Measurements from ENCODE around the gene POU1F1.
"Not testable (repeated sequence)": the region's sequence is repeated elsewhere in the genome, so short reads cannot be mapped to it uniquely, and the experiment has no call there.

The POU1F1 gene

GRCh38 chr3:87248831-87249230, 27.6 kb downstream of the POU1F1 start:
- DNase-seq = no peak

GRCh38 chr3:87248231-87248630, 28.2 kb downstream of the POU1F1 start:
- DNase-seq = not testable (repeated sequence)

- no peak for DNase-seq
Observed at GRCh38 chr3:87247430-87247773, 29.0 kb downstream of the POU1F1 start.

GRCh38 chr3:87246662-87247429, 29.5 kb downstream of the POU1F1 start:
- DNase-seq = no peak

- no peak for DNase-seq
Observed at GRCh38 chr3:87236093-87236492, 40.3 kb downstream of the POU1F1 start.

GRCh38 chr3:87233805-87234204, 42.6 kb downstream of the POU1F1 start:
- DNase-seq = no peak

GRCh38 chr3:87229113-87229512, 47.3 kb downstream of the POU1F1 start:
- no peak for DNase-seq

GRCh38 chr3:87228316-87228715, 48.1 kb downstream of the POU1F1 start:
- DNase-seq = no peak

GRCh38 chr3:87227835-87228144, 48.6 kb downstream of the POU1F1 start:
- DNase-seq = no peak

GRCh38 chr3:87227104-87227834, 49.1 kb downstream of the POU1F1 start, which contains the start of gene CHMP2B:
Gene CHMP2B (plus strand): TSS chr3:87227309. CDS start chr3:87227523, 214 bp downstream.
- DNase-seq = peak; percentile 90 to 96

GRCh38 chr3:87225659-87226058, 50.7 kb downstream of the POU1F1 start:
- DNase-seq = no peak

GRCh38 chr3:87219611-87220010, 56.8 kb downstream of the POU1F1 start:
- DNase-seq = no peak

- DNase-seq = no peak
Observed at GRCh38 chr3:87218560-87218959, 57.8 kb downstream of the POU1F1 start.

All from AML-193 (cell line).